PC-9 (cell line): ENCODE data around the gene STRA6.

Experiments used
- CTCF ChIP-seq: fragments of 200-600 bp; sonication (generic); conservative IDR thresholded peaks from 2 replicates; pipeline ENCODE4 v1.6.1; 2017; ENCODE audit warnings: mixed run types, antibody characterized with exemption, mild to moderate bottlenecking, moderate library complexity
- EZH2 ChIP-seq: fragments of 200-600 bp; sonication (generic); IDR thresholded peaks from 2 replicates; pipeline ENCODE4 v1.8.0; 2017; ENCODE audit warnings: antibody characterized with exemption, low read depth

GRCh38 chr15:74233851-74234597 lies 31.4 kb upstream of the STRA6 start:
- TF ChIP-seq CTCF: no peak
- no peak for TF ChIP-seq EZH2
